MM.1S (cell line): ENCODE measurements around the gene TSPEAR.

ENCODE experiments used
- CTCF ChIP-seq: fragments of 300-600 bp; sonication (generic); IDR thresholded peaks from 2 replicates; pipeline ENCODE4 v1.5.1; 2016; ENCODE audit warnings: antibody characterized with exemption, low read length, mixed read lengths
- EZH2 ChIP-seq: fragments of 300-600 bp; sonication (generic); optimal IDR thresholded peaks from 2 replicates; pipeline ENCODE3; 2017; ENCODE audit warnings: low read depth, mild to moderate bottlenecking, antibody characterized with exemption, low read length, mixed read lengths

- TF ChIP-seq CTCF (no peak), EZH2 (no peak)
Measured at GRCh38 chr21:44478801-44479167, 232.6 kb downstream of the TSPEAR start.
